Stimulated activated CD8-positive, alpha-beta memory T cell treated with anti-CD3 and anti-CD28 coated beads, Interleukin-7, amount 100 ng/mL, for 4 hours (primary cell): ENCODE measurements around the gene NEURL1B.
"Not testable (repeated sequence)": the region's sequence is repeated elsewhere in the genome, so short reads cannot be mapped to it uniquely, and the experiment has no call there.

ENCODE experiments used
- DNase-seq, 2 donors: peaks; one replicate each; pipeline ENCODE4 v3.0.0-alpha.2; 2020; ENCODE audit warnings: low read depth in 2 of 2

The NEURL1B gene

GRCh38 chr5:172695232-172696054, 54.4 kb downstream of the NEURL1B start:
- no peak for DNase-seq

DNA sequence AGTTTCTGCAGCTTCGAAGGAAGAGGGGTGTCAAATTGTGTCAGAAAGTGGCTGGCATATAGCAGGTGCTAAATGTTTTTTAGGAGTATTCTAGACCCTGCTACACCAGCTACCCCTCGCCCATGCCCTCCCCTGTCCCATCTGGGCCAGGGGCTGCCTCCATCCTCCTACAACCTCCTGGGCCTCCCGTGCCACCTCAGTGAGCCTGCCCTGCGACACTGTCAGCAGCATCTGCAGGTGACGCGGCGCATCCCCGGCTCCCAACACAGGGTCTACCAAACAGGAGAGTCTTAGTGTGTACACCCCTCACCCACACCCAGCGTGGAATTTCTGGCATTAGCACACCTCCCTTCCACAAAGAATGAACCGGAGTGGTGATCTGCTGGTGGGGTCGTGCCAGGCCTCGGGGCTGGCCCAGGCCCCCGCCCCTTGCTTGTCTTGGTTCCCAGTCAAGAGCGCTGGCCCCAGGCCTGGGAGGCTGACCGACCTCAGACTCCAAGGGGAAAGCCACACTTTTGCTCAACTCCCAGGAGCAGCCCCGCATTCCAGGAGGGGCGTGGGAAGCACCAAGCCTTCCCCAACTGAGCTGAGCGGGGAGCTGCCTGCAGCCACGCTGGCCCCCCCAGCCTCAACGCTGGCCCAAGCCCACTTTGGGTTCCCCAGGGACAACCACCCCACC, 55.2 kb downstream of the NEURL1B start:
- no peak for DNase-seq

DNA sequence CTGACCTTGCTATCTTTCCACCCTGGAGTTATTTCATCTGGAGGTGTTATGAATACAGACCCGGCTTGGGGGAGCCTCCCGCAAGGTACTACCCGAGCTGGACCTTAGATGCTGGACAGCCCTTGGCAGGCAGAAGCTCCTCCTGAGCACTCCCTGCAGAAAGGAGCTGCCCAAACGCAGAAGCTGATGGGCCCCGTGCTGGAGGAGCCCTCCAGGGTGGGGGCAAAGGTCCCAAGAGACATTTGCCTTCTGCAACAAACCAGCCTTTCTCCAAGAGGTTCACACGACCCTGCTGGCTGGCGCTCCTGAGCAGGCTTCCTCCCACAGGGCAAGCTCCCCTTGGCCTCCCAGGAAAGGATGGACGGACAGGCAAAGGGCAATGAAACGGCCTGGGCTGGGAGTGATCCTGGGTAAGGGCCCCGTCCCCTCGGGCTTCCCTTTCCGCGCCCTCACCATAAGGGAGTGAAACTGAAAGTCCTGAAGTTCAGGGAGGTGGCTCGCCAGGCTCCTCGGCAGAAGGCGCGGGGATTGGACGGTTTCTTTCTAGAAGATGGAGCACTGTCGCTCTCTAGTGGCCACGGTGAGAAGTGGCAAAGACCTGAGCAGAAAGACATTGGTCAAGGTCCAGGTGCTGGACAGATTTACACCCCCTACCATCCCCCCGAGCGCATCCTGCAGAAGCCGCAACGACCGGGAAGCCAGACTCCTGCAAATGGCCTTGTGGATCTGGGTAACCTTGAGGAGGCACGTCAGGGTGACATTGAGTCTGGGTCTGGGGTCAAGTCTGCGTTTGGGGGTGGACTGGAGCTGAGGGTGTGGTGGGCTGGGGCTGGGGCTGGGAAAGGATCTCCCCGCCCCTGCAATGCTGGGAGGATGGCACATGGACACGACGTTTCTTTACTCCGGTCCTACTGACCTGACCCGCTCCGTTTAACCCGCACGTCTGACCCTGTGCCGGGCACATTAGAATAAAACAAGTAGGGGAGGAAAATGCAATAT, 56.4 kb downstream of the NEURL1B start:
- peak; percentile 67 to 69 for DNase-seq

DNA sequence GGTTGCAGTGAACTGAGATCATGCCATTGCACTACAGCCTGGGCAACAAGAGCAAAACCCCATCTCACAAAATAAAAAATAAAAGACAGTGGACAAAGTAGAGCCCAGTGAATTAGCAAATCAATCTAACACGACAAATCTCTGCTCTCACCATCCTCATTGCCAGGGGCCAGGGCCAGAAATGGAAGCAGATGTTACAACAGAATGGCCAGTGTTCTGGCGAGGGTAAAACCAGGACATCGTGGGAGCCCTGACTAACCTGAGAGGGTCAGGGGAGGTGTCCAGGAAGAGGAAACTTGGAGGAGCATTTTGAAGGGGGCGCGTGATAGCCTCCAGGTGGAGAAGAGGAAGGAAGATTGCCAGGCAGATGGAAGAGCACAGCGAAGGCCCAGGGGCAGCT, 58.4 kb downstream of the NEURL1B start:
- DNase-seq: no peak

DNA sequence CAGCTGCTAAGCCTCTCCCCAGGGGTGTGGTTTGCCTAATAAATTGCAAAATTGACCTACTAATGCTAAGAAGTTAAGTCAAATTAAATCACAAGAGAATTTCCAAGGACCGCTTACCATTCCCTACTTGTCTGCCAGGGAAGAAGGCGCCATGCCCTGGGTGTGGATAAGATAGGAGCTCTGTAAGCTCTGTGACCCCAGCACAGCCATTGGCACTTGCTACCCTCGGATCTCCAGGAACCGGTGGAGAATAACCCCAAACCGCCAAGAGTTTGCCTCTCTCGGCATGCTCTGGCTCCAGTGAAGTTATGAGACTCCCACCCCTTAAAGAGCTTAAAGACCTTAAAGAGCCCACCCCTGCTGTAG, 58.9 kb downstream of the NEURL1B start:
- no peak for DNase-seq

- no peak for DNase-seq
Observed at GRCh38 chr5:172700365-172701290, 59.6 kb downstream of the NEURL1B start.

GRCh38 chr5:172701291-172701656, 60.2 kb downstream of the NEURL1B start:
- DNase-seq: no peak

DNA sequence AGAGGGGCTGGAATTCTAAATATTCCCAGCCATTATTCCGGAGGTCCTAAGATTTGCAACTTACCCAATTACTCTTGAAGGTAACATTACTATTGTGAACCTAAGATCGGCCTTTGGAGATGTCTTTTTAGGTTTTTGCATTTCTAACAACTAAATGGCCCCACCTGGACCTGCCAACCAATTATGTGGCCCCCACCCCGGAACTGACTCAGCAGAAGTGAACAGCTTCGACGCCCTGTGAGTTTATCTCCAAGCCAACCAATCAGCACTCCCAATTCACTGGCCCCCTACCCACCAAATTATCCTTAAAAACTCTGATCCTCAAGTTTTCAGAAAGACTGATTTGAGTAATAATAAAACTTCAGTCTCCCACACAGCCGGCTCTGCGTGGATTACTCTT, 62.9 kb downstream of the NEURL1B start:
- no peak for DNase-seq

DNA sequence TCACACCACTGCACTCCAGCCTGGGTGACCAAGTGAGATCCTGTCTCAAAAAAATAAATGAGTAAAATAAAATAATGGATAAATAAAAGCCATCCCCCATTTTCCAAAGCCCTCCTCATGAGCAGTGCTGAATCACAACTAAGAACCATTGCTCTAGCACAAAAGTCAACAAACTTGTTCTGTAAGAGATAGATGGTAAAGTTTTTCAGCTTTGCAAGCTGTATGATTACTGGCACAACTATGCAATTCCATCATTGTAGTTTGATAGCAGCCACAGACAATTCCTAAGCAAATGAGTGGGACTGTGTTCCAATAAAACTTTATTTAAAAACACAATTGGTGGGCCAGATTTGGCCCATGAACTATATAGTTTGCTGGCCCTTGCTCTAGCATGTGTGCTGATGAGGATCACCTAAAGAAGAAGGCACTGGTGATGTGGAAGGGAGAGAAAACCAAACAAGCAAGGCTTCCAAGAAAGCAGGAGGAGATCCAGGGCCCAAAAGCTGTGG, 64.6 kb downstream of the NEURL1B start:
- no peak for DNase-seq

DNA sequence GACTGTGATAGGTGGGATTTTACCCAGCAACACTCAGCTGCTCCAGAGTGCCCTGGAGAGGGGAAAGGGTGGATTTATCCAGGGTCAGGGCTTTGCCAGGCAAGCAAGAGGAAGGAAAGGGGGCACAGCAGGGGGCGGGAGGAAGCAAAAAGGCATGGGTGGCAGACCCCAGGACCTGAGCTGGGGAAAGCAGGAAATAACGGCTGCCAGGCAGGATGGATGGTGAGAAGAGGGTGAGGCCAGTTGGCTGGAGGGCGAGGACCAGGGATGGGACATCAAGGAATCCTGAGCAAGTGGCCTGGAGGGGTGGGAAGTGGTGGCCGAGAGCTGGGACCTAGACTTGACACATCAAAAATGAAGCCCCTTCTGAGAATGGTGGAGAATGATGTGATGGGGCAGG, 65.7 kb downstream of the NEURL1B start:
- no peak for DNase-seq

- no peak for DNase-seq
Observed at GRCh38 chr5:172707285-172708182, 66.5 kb downstream of the NEURL1B start.

DNA sequence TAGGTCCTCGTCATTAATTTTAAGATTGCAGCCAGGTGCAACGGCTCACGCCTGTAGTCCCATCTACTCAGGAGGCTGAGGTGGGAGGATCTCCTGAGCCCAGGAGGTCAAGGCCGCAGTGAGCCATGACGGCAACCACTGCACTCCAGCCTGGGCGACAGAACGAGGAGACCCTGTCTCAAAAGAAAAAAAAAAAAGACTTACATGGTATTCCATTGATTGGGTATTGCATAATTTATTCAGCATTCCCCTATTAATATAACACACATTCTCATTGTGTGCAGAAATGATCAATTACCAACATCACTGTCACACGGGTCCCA, 67.1 kb downstream of the NEURL1B start:
- no peak for DNase-seq

- no peak for DNase-seq
Observed at GRCh38 chr5:172710676-172711075, 69.6 kb downstream of the NEURL1B start.

GRCh38 chr5:172711321-172711861, 70.3 kb downstream of the NEURL1B start:
- not testable (repeated sequence) for DNase-seq

DNA sequence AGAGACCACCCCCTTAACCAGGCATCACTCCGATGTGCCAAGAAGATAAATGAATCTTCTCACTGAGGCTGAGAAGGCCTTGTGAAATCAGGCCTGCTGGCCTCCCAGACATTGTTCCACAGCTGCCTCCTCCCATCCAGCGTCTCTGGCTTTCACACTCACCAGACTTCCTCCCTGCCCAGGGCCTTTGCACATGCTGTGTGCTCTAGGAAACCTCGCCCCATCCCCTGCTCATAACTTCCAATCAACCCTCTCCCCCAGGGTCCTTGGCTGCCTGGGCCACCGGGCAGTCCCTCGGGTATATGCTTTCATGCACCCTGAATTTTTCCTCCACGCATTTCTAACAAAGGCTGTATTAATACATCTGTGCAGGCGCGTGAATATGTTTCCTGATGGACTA, 71.5 kb downstream of the NEURL1B start:
- no peak for DNase-seq

DNA sequence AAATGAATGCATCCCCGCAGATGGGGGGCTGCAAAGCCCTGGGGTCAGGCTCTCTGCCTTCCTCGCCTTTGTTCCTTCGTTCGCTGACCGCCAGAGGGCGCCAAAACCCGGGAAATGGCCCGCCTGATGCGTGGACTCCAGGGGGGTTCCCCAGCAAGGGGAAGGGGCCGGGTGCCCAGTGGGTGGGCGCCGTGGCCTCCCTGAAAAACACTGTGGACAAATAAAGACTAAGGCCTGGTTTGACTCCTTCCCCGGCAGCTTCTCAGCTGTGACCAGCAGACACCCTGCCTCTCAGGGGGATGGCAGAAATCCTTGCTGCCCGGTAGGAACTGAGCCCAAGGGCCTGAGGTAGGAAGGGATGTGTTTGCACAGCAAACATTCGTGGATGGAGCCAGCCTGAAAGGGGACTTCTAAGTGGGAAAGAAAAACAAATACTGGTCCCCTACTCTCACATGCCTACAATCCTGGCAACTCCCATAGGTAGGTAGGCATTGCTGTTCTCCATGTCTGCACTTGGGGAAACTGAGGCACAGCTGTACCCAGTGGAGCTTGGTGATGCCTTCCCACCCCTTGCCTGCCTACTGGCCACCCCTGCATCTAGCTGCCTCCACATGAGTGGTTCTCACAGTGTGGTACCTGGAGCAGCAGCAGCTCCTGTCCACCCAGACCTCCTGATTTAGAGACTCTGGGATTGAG, 72.2 kb downstream of the NEURL1B start:
- DNase-seq: peak; percentile 42 to 43

DNA sequence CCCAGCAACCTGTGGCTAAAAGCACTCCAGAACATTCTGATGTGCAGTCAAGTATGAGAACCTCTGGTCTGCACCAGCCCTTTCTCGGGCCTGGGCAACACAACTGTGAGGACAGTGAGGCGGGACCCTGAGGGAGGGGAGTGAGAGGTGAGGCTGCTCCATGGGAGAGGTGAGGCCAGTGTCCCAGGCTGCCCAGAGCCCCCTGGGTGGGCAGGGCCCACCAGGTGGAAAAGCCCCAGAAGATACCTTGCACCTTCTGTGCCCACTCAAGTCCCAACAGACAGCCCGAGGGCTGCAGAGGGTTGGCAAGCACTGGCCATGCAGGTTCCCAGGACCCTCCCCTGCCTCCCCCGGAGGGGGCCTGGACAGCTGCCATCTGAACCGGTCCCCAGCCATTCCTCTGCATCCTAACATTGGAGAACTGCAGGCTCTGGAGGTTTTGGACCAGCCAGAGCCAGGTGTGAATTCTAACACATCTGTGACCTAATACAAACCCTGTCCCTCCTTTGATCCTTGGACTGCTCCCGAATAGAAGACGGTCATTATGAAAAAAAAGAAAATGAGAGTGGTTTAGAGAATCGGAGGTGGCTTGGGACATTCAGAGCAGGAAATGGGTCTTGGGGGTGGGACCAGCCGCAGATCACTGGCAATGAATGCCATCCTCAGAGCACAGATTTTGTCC, 72.9 kb downstream of the NEURL1B start:
- DNase-seq: no peak
